Cerebellar nuclear complex (tissue), 1 donor: ENCODE results near the gene ADAMTS3.
"Not testable (repeated sequence)": the region's sequence is repeated elsewhere in the genome, so short reads cannot be mapped to it uniquely, and the experiment has no call there.

ENCODE experiments used
- DNase-seq, 2 experiments: peaks; one replicate each; lab custom pipeline; 2025; lab: John Stamatoyannopoulos, UW

The ADAMTS3 gene

DNA sequence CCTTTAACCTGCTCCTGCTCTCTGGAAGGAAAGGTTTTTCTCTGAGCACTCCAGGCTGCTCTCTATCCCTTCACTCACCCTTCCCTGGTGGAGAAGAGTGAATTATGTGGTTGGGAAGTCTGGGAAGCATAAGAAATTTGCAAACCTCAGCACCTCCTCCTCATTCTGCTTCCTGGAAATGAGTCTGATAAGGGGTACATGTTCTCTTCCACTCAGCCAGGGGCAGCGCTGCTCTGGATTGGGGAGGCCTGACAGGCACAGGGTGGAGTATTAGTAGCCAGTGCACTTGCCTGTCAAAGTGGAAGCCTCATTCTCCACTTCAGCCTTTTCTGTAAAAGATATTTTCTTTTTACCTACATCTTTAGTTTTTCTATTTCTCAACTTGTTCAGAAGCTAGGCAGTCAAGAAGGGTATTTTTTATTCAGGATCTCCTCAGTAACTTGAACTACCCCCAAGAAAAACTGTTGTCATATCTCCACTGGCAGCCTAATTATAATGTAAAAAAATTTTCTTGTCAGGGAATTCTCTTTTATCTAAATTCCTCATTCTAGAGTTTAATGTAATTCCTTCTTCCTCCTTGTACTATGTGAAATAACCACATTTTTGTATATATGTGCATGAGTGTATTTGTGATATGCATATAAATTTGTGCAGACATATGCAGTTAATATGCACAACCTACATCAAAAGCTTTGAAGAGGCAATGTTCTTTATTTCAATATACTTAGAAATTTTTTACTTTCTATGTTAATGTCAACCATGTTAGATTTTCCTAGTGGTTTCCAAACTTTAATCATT is 15.3 kb downstream of the ADAMTS3 start:
- DNase-seq = no peak

DNA sequence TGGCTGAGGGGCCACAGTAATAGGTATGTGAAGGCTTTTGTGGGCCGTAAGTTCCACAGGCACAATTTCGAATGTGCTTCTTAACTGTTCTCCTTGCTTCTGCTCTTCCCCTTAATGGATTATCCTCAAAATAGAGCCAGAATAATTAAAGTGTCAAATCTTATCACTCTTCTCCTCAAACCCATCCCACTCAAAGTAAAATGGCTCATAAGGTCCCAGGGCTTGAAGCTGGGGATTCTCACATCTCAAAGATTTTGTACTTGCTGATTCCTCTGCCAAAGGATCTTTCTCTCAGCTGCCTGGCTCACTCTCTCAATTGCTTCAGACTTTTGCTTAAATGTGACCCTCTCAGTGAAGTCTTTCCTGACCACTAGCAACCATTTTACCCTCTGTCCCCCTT is 16.6 kb downstream of the ADAMTS3 start:
- no peak for DNase-seq

DNA sequence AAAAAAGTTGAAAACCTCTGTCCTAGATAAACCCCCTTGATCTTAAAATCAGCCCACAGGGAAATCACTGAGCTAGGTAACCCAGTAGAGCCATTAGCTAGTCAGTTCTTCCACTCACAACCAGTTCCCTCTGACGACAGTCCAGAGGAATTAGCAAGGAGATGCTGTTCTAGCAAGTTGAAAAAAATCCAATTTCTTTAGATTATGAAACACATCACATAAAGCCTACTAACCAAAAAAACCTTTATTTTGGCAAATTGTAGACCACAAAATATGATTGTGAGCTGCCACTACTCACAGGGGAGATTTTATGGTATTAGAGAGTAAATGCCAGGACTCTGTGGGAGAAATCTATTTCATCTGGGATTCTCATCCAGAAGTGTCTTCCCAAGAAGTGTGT is 22.6 kb downstream of the ADAMTS3 start:
- no peak for DNase-seq

DNA sequence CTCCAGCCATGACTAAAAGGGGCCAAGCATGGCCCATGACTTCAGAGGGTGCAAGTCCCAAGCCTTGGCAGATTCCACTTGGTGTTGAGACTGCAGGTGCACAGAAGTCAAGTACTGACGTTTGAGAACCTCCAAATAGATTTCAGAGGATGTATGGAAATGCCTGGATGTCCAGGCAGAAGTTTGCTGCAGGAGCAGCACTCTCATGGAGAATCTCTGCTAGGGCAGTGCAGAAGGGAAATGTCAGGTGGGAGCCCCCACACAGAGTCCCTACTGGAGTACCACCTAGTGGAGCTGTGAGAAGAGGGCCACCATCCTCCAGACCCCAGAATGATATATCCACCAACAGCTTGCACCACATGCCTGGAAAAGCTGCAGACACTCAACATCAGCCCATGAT is 28.3 kb downstream of the ADAMTS3 start:
- DNase-seq = not testable (repeated sequence)

DNA sequence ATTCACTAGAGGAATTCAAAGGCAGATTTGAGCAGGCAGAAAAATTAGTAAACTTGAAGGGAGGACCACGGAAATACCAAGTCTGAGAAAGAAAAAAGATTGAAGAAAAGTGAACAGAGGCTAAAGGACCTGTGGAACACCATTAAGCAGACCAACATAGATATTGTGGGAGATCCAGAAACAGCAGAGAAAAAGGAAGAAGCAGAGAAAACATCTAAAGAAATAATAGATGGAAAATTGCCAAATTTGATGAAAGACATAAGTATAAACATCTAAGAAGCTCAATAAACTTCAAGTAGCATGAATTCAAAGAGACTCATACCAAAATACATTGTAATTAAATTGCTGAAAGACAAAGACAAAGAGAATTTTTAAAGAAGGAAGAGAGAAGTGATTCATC is 31.0 kb downstream of the ADAMTS3 start:
- no peak for DNase-seq

DNA sequence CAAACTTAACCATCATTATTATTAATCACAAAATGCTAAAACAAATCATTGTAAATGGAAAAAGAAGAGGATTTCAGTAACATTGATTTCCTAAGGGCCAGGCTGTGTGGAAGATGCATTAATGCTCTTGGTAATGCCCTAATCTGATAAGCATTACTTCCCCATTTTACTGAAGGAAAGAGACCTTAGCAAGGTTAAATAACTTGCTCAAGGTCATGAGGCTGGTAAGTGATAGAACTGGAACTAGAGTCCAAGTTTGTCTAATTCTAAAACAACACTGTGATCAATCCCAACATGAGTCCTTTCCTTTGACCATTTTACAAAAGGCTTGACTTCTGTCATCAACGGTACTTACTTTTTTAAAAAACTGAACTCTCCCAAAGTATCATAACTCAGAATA is 32.6 kb downstream of the ADAMTS3 start:
- no peak for DNase-seq

DNA sequence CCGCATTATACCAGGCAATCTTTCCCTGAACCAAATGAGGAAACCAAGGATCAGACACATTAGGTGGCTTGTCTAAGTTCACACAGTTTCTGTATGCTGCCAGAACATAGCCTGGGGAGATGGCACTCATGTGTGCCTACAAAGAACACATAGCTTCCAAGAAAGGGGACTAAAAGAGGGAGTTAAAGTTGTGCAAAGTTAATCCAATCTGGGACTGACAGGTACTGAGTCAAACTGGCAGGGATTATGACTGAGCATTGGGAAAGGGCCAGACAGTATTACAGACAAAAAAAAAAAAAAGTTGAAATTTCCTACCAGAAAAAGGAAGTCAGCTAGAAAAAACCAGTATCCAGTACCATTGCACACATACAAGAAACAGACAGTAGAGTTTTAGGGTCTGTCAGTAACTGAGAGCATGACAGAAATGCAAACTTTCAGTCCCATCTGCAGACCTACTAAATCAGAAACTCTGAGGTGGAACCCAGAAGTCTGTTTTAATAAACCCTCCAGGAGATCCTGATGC is 37.2 kb downstream of the ADAMTS3 start:
- no peak for DNase-seq

DNA sequence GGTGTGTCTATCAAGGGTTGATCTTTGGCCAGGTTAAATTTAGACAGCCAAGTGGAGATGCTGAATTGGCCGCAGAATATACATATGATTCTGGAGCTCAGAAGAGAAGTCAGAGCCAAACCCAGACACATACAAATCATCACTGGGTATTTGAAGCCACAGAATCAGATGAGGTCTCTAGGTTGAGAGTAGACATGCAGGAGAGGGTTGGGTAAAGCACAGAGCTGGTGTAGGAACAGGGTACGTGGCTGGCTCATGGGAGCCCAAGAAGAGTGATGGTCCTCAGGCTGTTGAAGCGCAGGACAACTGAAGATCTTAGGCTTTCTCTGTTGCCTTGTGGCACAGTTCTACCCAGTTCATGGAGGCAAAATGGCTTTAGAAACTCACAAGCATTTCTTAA is 37.7 kb downstream of the ADAMTS3 start:
- DNase-seq = no peak

DNA sequence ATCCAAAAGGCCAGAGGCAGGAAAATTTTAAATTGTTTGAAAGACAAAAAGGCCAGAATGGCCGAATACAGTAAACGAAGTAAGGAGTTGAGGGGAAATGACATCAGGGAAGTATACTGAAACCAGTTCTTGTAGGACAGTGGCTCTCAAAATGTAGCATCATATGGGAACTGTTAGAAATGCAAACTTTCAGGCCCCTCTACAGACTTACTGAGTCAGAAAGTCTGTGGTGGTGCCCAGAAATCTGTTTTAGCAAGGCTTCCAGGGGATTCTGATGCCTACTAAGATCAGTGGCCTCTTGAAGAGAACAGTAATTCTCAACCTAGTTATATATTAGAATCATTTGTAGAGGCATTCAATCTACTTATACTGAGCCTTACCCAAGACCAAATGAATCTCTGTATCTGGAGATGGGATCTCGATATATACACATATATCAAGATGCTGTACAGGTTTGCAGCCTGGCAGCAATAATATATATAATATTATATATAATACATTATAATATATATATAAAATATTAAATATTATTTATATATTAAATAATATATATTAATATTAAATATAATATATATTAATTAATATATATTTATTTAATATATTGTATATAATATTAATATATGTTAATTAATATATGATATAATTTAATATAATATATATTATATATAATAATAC is 39.7 kb downstream of the ADAMTS3 start:
- no peak for DNase-seq

DNA sequence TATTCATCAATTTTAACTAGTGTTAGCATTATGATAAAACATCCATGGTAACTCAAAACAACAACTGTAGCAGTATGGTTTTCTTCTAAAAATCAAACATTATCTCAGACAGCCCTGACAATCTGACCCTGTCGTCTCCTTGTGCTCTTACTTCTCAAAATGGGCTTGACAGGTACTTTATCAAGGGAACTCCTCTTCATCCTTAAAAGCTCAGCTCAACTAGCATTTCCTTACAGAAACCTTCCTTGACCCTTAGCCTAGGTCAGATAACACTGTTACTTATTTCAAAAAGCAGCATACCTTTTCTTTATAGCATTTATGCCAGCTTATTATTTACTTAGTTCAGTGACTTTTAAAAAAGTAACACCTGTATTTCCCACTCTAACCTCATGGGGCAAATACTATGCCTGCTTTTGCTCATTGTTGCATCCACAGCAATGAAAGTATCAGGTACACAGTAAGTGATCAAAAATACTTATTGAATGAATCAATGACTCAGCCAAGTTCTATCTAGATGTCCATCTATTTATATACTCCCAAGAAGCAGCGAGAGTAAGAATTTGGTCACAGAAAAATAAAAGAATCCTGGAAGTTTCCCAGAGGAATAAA is 41.9 kb downstream of the ADAMTS3 start:
- no peak for DNase-seq

DNA sequence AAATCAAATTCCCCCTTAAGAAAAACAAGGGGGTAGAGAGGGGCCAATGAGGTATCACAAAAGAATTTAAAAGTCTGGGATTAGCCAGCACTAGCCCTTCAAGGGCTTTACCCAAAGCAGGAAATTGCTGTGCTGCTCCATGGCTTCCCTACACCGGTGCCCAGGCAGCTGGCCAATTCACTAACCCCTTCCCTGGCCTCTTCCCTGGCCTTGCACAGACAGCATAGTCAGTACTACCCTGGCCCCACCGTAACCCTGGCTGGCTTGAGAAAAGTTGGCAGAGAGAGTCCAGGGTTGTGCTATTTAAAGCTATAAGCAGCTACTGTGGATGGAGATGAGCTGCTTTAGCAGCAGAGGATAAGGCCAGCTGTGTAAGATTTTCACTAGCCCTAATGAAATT is 43.1 kb downstream of the ADAMTS3 start:
- no peak for DNase-seq

DNA sequence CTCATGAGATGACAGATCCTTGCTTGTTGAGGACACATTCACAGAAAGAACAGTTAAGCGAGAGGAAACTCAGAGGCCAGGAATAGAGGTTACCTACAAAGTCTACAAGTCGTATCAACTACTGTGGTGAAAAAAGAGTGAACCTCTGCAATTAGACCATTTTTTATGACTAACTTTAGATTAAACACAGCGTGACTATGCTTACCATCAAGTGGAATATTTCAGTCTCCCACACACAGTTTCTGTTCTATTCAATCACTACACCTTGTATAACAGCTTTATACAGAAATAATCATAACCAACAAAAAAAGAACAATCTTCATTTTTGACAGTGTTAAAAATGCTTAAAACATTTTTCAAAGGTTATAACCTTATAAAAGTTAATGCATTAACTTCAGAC is 46.6 kb downstream of the ADAMTS3 start:
- DNase-seq = no peak

DNA sequence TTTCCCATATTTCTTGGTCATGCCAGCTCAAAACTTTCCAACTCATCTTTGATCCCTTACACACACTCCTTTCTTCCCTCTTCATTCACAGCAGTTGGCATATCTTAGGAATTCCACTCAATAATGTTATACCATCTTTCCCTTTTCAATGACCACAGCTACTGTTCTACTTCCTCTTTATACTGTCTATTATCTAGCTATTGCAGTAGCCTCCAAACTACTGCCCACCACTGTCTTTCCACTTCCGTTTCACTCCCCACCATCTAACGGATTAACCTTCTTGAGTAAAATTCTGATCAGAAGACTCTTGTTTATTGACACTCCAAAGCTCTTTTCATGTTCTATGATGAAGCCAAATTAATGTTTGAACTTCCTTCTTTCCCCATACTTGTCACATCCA is 55.8 kb downstream of the ADAMTS3 start:
- DNase-seq = no peak

DNA sequence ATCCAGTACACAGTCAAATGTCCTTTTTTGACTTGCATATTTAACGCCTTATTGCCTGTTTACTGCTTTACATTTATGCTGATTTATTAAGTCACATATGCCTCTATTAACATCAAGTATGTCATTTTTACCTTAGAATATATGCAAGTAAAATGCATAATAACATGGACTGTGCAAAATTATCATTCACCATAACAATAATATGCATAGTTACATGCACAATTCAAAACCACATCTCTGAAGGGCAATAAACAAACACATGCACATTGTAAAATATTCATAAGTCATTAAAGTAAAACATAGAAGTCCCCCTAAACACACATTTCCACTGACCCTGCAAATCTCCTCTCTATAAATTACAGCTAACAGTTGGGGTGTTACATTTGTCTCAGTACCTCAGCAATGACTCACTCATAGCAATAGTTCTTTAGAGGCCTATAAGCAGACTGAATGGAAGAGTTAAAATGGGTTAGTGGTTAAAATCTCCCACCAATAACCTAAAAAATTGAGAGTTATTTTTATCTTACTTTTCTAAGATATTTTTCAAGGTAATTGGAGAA is 61.1 kb downstream of the ADAMTS3 start:
- DNase-seq = no peak

DNA sequence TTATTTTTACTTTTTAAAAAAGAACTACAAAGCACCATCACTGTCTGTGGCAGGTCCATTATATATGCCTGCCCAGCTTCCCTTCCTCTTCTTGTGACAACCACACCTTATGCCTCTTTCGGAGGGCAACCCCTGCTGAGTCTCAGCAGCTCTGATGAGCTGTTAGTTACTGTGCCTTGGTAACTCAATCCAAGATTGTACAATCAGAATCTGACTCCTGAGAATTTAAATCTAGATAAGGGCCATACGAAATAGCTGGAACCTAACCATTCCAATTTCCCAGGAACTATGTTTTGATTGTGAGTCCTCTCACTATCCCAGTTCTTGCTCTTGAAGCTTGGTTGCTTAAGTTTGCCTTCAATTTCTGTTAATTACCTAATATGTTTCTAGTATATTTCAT is 61.9 kb downstream of the ADAMTS3 start:
- DNase-seq = no peak

DNA sequence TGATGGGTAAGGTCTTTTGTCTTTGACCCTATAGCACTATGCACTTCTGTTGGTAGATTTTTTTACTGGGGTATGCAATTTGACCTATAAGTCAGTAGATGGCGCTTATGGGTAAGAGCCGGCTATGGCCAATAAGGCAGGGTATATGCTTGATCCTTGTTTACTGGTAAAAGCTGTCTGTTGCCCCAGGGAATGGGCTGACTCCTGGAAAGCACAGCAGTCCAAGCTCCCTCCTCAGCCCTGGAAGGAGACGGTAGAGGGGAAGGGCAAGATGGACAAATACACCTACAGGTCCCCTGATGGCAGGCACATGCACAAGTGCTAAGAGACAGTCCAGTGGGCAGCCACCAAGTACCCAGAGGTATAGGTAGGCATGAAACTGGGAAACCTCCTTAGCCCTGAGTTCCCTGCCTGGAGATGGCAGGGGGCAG is 63.7 kb downstream of the ADAMTS3 start:
- DNase-seq = no peak

DNA sequence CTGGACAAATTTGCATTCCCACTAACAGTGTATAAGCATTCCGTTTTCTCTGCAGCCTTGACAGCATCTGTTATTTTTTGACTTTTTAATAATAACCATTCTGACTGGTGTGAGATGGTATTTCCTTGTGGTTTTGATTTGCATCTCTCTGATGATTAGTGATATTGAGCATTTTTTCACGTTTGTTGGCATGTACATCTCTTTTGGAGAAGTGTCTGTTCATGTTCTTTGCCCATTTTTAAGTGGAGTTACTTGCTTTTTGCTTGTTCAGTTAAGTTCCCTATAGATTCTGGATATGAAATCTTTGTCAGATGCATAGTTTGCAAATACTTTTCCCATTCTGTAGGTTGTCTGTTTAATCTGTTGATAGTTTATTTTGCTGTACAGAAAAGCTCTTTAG is 68.8 kb downstream of the ADAMTS3 start:
- no peak for DNase-seq

DNA sequence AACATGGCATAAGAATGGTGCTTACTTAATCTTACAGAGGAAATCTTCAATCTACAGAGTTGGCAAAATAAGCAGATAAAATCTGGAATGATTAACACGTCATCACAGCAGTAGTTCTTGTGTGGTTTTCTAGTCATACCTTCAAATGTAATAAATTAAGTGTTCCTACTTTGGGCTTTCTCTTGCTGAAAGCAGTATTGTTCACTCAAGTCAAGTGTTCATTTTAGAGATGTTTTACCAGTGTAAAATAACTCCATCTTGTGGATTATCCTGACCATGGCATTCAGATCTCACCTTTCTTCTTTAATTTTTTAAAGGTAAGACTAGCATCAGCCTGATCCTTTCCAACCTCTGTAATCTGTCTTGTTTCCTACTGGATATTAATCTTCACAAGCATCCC is 72.9 kb downstream of the ADAMTS3 start:
- no peak for DNase-seq

DNA sequence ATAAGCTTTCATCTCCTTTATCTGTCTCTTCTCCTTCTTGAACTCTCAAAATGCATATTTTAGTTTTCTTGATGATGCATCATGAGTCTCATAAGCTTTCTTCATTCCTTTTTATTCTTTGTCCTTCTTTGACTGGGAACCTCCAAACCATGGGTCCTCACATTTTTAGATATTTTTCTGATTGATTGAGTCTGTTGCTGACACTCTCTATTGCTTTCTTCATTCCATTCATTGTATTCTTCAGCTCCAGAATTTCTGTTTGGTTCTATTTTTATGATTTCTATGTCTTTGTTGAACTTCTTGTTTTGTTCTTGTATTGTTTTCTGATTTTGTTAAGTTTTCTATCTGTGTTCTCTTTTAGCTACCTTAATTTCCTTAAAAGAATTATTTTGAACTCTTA is 74.9 kb downstream of the ADAMTS3 start:
- no peak for DNase-seq

DNA sequence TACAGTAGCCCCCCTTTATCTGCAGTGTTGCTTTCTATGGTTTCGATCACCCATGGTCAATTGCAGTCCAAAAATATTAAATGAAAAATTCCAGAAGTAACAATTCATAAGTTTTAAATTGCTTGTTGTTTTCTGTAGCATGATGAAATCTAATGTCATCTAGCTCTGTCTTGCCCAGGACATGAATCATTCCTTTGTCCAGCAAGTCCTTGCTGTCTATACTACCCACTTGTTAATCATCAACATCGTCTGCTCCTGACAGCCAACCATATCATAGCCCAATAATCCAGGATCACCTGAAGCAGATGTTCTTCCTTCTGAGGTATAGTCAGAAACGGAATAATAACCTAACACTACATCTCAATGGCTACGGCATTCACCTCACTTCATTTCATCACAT is 79.8 kb downstream of the ADAMTS3 start:
- DNase-seq = no peak

DNA sequence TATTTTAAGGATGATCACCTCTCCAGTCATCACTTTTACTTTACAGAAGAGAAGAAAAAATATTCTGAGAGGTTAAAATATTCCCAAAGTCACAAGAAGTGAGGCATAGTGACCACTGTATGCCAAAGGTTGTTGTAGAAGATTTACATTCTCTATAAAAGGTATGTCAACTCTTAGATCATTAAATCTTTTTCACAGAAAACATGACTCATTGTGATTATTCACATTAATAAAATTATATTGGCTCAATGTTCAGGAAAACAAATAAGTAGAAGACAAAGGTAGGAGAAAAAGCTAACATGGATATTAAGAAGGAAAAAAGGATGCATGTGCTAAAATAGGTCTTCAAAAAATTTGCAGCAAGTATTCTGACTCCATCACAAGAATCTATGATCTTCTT is 82.0 kb downstream of the ADAMTS3 start:
- no peak for DNase-seq

DNA sequence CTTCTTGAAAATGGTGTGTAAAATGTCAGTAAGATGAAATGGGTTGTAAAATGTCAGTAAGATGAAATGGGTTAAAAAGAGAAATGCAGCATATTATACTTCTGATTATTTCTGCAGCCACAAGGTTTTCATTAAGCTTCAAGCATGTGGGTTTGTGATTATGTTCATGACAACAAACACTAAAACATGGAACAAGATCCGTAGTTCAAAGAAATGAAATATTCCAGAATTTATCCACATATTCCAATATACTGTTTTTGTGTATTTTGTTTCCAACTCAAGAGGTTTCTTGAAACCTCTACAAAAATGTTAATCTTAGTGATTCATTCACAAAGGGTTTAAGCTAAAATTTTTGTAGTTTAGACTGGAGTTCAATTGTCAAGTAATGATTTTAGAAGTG is 84.0 kb downstream of the ADAMTS3 start:
- DNase-seq = no peak

DNA sequence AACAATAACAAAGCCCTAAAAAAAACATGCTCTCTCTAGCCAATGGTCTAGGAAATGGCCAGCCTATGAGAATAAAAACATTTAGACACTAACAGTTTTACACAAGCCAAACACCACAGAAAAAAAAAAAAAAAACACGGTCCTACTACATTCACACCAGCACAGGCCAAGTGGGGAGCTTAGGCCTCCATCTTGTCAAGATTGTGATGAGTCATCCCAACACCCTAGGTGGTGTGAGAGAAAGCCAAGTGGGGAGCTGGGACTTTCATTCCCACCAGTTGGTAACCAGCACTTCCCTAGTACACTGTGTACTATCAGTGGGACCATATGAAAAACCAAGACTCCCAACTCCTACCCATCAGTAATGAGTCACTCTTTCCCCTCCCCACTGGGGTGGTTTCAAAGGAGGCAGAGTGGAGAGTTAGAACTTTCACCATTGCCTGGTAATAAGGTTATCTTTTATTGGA is 95.6 kb downstream of the ADAMTS3 start:
- DNase-seq = no peak
